ENCODE data around the gene NACA. TPM values are rescaled to one million over a fixed set of nuclear protein-coding genes. Genes with fewer than 3 reads are reported as not detected.

NACA gene
- total and polyA plus RNA-seq, 2 of the 13 experiments (the other 11 are each of a cell fraction or from before 2014, with no cell fraction given), result 799 to 1,700 TPM

GRCh38 chr12:56695327-56696101, 29.6 kb downstream of the NACA start (continued):
- TF ChIP-seq ZNF318 (CRISPR knock-in tag; IDR thresholded peaks at IDR 0.05) (no peak), MEIS2 (CRISPR knock-in tag; IDR thresholded peaks at IDR 0.05) (no peak), POLR2A (IDR thresholded peaks at IDR 0.05; ENCODE audit: insufficient read depth in 1 of 2, low read depth in 2 of 2, low read length in 2 of 2) (no peak), NCOA2 (CRISPR knock-in tag; IDR thresholded peaks at IDR 0.05) (no peak), EP300 (IDR thresholded peaks at IDR 0.05; ENCODE audit: low read depth in 2 of 2, low read length in 2 of 2) (no peak), EP300 (CRISPR knock-in tag; IDR thresholded peaks at IDR 0.05; ENCODE audit: borderline replicate concordance) (no peak)
